Raji (cell line): Measurements from ENCODE around the gene ADIG.

Experiments used
- POLR2A ChIP-seq: IDR thresholded peaks from 2 replicates; pipeline ENCODE4 v1.6.1; 2011; ENCODE audit warnings: low read depth, low read length, control low read depth; ENCODE audit not compliant: insufficient read depth

Gene ADIG

GRCh38 chr20:38588303-38588702 is 7.3 kb downstream of the ADIG start:
- no peak for TF ChIP-seq POLR2A

- TF ChIP-seq POLR2A: no peak
Measured at GRCh38 chr20:38589351-38589750, 8.4 kb downstream of the ADIG start.

- TF ChIP-seq POLR2A: no peak
Measured at GRCh38 chr20:38589967-38590675, 9.1 kb downstream of the ADIG start.

- no peak for TF ChIP-seq POLR2A
Measured at GRCh38 chr20:38590676-38591473, 9.9 kb downstream of the ADIG start.

DNA sequence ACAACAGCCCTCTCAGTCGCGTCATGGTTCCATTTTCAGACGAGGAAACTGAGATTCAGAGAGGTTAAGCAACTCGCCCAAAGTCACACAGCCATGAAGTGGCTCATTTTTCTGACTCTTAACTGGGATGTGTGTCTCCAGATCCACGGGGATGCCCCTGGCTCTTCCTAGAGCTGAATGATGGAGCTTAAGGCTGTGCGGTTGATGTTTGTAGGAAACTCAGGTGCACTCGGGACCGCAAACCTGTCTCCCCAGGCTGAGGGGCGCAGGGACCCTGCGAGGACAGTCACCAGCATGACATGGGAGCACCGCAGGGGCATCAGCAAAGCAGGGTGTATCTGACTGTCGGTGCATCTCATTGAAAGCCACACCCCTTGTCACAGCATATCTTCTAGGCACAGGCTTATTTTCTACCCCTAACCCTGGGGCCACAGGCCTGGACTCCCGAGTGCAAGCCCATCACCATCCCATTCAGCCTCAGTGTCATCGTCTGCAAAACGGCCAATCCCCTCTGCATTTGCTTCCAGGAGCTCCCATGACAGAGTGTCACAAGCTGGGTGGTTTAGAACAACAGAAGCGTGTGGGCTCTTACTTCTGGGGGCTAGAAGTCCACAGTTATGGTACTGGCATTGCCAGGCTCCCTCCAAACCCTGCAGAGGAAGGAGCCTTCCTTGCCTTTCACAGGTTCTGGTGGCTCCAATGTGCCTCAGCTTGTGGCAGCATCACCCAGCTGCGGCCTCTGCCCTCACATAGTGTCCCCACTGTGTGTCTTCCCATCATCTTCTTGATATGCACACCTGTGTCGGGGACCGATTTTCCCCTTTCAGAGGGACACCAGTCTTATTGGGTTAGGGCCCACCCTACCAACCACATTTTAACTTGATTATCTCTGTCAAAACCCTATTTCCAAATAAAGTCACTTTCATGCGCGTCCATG is 10.7 kb downstream of the ADIG start:
- TF ChIP-seq POLR2A: no peak

DNA sequence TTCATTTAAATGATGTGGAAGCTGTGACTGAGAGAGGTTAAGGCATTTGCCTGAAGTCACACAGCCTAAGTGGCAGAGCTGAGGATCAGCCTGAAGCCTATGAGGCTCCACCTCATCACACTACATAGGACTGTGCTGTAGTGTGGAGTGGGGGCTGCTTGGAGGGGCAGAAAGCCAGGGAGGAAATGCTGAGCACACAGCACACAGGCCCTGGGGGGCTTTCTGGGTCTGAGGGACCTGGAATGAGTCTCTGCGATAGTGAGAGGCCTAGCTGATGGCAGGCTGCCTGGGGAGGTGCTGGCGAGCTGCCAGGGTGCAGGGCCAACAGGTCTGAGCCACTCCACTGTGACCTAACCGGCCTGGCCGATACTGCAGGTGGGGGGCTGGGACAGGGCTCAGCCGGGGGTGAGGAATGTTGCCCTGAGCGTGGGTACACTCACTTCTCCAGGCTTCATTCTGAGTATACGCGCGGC is 18.4 kb downstream of the ADIG start:
- no peak for TF ChIP-seq POLR2A

GRCh38 chr20:38600057-38600456 is 19.1 kb downstream of the ADIG start:
- no peak for TF ChIP-seq POLR2A

GRCh38 chr20:38601216-38602184 is 20.5 kb downstream of the ADIG start, which contains the start of gene ARHGAP40:
TSS of gene ARHGAP40 (plus strand) at chr20:38601809.
- TF ChIP-seq POLR2A: no peak

DNA sequence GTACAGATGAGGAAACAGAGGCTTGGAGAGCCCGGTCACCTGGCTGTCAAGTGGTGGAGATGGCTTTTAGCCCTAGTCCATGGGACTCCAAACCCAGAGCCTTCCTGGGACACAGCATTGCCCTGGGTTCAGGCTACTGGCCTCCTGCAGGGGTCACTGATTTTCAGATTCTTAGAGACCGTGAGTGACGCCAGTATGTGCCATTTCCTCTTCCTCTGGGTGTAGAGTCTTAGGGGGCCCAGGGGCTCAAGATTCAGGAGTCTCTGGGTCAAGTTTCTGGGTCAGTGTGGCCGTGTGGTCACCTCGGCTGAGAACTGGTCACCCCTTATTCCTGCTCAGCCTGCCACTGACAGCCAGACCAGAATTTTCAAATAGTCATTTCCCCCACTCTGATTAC is 21.2 kb downstream of the ADIG start:
- TF ChIP-seq POLR2A: no peak

DNA sequence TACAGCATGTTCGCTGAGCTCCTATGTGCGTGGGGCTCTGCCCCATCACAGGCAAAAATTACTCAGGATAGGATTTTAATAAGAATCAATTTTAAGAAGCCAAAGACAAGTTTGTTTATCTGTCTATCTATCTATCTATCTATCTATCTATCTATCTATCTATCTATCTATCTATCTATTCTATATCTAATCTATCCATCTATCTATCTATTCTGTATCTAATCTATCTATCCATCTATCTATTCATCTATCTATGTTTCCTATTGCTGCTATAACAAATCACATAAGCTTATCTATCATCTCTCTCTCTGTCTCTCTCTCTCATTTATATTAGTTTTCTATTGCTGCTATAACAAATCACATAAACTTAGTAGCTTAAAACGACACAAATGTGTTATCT is 22.3 kb downstream of the ADIG start:
- TF ChIP-seq POLR2A: no peak

DNA sequence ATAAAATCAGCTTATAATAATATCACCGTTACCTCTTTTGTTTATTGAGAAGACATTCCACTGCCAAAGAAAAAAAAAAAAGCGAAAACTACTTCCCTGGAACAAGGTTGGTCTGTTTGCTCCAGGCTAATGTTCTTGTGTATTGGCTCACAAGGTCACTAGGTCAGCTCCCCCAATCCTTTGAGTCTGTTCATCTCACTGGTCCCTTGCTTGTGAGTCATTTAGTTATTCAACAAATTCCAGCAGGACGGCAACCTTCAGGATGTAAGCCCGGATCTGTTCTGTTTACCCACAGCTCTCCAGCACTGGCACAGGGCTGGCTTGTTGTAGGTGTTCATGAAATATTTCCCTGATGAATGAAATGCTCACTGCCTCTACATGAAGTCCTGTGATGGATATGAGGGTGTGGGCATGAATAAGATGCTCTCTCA is 23.9 kb downstream of the ADIG start:
- no peak for TF ChIP-seq POLR2A

DNA sequence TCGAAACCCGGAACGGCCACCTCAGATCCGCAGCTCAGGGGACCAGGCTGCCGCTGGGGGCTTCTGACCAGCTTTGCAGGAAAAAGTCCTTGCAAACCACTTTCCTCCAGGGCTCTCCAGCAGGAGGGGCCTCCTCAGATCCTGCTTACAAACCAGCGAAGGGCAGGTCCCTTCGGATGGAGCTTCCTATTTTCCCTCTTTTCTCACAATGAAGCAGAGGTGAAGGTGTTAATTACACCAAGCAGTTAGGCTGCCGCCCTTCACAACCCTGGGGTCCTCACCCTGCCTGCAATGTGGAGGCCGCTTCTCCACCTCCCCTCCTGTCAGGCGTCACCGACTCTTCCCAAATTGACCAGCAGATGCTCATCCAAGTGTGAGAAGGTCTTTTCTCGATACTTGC is 26.4 kb downstream of the ADIG start:
- TF ChIP-seq POLR2A: no peak

DNA sequence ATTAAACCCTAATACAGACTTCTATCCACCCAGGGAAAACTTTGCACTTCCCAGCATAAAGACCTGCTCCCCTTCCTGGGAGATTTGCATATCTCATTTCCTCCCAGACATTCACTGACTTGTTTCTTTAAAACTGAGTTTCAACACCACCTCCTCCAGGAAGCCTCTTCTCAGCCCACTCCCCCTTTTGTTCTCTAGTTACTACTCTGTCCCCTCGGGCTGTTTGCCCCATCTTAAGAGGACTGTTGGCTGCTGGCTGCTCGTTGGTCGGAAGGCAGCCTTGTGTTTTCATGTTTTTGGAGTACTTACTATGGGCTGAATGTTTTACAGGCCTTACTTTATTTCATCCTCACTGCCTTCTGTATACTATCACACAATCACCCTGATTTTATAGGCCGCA is 27.2 kb downstream of the ADIG start:
- no peak for TF ChIP-seq POLR2A

- TF ChIP-seq POLR2A: no peak
Measured at GRCh38 chr20:38609815-38610214, 28.8 kb downstream of the ADIG start.
